ENCODE data around the gene ZNF443.
"Not testable (repeated sequence)": the region's sequence is repeated elsewhere in the genome, so short reads cannot be mapped to it uniquely, and the experiment has no call there.

Gene ZNF443

DNA sequence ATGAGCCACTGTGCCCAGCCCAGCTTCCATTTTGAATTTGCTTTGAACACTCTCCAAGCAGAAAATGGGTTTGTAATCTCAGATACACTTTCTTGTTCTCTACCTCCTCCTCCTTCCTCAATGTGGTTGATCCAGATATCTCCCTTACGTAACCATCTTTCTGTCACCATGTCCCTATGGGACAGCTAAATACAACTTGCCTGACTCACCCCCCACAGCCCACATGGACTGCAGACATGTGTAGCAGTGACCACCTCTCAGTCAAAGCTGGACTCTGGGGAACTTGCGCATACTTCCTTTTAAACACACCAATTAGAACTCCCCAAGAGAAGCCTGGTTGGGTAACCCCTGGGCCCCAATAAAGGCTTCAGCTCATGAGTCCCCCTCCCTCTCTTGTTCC, 28.9 kb downstream of the ZNF443 start:
- DNase-seq: no peak

DNA sequence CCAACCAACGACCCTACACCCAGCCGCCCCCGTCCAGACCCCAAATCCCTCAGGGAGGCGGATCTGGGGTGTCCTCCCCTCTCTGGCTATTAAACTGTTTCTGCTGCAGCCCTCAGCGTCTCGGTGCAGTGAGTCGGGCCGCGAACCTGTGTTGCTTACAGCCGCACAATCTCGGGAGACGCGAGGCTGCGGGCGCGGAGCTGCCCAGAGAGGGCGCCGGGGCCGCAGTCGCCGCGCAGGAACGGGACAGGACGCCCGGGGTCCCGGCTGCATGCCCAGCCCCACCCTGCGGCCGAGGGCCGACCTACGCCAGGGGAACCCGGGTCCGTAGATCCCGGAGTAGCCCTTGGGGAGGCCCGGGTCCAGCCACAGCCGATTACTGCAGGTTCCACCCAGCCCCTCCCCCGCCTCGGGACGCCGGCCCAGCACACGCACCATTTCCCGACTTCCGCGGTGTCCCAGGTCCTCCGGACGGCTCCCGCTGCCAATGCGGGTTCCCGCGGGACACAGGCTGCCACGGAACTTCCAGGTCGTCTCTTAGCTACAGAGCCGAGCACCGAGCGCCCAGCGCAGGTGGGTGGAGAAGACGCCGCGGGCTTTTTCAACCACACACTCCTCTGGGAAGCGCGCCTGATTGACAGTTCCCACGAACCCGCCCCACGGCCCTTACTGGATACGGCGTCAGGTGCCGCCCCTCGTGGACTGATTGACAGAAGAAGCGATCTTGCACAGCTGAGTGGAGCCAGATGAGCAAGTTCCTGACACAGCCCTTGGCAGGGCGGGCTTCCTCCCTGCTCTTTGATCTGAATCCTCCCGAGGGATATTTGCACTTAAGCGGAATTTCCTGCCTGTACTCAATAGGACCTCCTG, 40.0 kb downstream of the ZNF443 start, which contains the start of gene ZNF799:
Gene ZNF799, minus strand, starts transcription at position 639 of the 870 bp plus-strand sequence. Its CDS starts 201 bp downstream, at position 438.
- peak; percentile 95 for DNase-seq

DNA sequence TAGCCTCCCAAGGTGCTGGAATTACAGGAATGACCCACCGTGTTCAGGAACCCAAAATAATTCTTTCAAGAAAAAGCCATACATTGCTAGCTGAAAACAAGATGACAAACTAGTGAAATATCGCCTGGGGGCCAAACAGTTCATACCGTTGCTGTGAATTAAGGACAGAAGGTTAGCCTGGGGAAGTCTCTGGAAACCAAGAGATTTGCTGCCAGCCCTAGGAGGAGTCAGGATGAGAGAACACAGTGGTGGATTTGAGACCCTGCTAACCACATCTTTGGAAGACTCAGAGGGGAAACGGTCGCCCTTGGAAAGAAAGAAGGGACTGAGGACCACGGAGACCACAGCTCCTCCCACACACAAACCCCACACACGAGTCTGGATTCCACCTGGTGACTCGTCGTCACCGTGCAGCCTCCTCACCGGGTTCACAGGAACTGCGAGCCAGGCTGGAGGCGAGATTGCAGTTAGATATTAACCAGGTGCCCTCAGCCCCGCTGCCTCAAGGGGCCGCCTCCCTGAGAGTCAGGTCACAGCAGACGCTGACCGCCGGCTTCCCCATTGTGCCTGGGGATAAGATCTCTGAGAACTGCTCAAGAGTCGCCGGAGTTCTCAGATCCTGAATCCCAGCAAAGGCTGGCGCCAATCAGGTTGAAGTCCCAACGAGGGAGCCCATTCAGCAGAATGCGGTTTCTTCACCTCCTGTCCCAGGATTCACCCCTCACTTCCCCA, 40.8 kb downstream of the ZNF443 start:
- DNase-seq: not testable (repeated sequence)

DNA sequence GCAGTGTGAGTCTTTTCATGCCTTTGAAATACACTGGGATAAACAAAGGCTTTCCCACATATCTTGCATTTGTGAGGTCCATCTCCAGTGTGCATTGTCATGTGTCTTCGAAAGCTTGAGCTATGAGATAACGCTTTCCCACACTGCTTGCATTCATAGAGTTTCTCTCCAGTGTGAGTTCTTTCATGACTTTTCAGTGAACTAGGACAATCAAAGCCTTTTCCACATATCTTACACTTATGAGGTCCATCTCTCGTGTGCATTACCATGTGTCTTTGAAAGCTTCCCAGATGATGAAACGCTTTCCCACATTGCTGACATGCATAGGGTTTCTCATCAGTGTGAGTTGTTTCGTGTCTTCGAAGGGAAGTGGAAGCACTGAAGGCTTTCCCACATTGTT, 49.7 kb downstream of the ZNF443 start:
- DNase-seq: not testable (repeated sequence)

DNA sequence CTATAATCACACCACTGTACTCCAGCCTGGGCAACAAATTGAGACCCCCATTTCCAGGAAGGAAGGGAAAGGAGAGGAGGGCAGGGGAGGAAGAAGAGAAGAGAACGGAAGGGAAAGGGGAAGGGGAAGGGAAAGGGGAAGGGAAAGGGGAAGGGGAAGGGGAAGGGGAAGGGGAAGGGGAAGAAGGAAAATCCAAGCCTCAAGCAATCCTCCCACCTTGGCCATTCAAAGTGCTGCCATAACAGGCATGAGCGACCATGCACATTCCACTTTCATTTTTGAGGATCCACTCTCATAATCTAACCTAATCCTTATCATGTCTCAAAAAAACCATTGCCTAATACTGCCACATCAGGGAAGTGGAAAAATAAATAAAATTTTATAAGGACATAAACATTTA, 54.5 kb downstream of the ZNF443 start:
- not testable (repeated sequence) for DNase-seq

DNA sequence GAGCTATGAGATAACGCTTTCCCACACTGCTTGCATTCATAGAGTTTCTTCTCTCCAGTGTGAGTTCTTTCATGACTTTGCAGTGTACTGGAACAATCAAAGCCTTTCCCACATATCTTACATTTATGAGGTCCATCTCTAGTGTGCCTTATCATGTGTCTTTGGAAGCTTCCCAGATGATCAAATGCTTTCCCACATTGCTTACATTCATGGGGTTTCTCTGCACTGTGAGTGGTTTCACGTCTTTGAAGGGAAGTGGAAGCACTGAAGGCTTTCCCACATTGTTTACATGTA, 60.4 kb downstream of the ZNF443 start:
- no peak for DNase-seq

DNA sequence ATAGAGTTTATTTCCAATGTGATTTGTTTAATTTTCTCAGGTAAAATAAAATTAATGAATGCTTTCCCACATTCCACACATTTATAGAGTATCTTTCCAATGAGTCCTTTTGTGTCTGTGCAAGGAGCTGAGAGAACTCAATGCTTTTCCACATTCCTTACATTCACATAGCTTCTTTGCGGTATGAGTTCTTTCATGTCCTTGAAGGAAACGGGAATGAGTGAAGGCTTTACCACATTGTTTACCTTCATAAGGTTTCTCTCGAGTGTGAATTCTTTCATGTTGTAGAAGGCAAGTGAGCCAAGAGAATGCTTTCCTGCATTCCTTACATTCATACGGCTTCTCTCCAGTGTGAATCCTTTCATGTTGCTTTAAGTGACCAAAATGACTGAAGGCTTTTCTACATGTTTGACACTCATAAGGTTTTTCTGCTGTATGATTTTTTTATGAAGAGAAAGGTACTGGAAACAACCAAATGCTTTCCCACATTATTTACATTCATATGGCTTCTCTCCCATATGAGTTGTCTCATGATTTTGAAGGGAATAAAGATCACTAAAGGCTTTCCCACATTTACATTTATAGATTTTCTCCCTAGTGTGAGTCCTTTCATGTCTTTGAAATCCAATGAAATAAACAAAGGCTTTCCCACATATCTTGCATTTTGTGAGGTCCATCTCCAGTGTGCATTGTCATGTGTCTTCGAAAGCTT, 60.9 kb downstream of the ZNF443 start:
- DNase-seq: no peak

Data from fibroblast of skin of right biceps (primary cell).